HCT116 (cell line): ENCODE measurements around the gene SPDYE2B. TPM values are rescaled to one million over a fixed set of nuclear protein-coding genes. Genes with fewer than 3 reads are reported as not detected.
A peak's percentile ranks its signal among the peaks of the same experiment; 100 is the strongest.
"Not testable (repeated sequence)": the region's sequence is repeated elsewhere in the genome, so short reads cannot be mapped to it uniquely, and the experiment has no call there.

ENCODE experiments used
- ATAC-seq: fragments of 200-7000 bp; cut with Tn5 transposase; 2 replicates; pipeline ENCODE4 v1.9.1; 2020; ENCODE audit warnings: mild to moderate bottlenecking, moderate library complexity
- BruUV-seq: library from RNA; stranded (reverse); fragments of 400-500 nt; replicated peaks from 2 replicates; lab custom pipeline; 2021; lab: Mats Ljungman, UMichigan
- CTCF ChIA-PET: fragments of 300-600 bp; sonication (Branson Sonifier 250); formaldehyde crosslinking; loops from one replicate; lab custom pipeline; 2021; ENCODE audit warnings: antibody characterized with exemption; lab: Charles Lee
- POLR2A ChIA-PET: fragments of 300-600, 350-600 bp; sonication (Branson Sonifier 250); formaldehyde crosslinking; loops from one replicate; lab custom pipeline; 2021; ENCODE audit warnings: antibody characterized with exemption; lab: Charles Lee
- RAD21 ChIA-PET, 2 experiments: fragments of 300-600 bp; sonication (Branson Sonifier 250); formaldehyde crosslinking; loops; one replicate each; lab custom pipeline; 2023; ENCODE audit warnings: low total read pairs in 2 of 2; ENCODE audit not compliant: uncharacterized antibody in 2 of 2, unreplicated experiment in 2 of 2, low non-redundant PET in 1 of 2; lab: Charles Lee
- DNase-seq: peaks from one replicate; pipeline ENCODE4 v3.0.0-alpha.2; 2010; ENCODE audit warnings: low read depth, low spot score
- H2AFZ ChIP-seq: fragments of 200-600 bp; shearing (Covaris generic), sonication (generic); 2 replicates; pipeline ENCODE4 v1.6.1; 2017; ENCODE audit warnings: low read depth, mixed run types, mixed read lengths, antibody characterized with exemption, low read length; ENCODE audit not compliant: poor library complexity, severe bottlenecking
- H3K27ac ChIP-seq: 2 replicates; pipeline ENCODE4 v1.5.1; 2012; ENCODE audit warnings: low read depth, low read length
- H3K27me3 ChIP-seq: fragments of 200-600 bp; sonication (generic); 2 replicates; pipeline ENCODE4 v1.6.1; 2016; ENCODE audit warnings: mixed run types, low read length, mixed read lengths; ENCODE audit not compliant: insufficient read depth
- H3K36me3 ChIP-seq, 2 experiments: fragments of 200-500 bp in 1 of 2; fragments of 200-600 bp in 1 of 2; sonication (Bioruptor generic) in 1 of 2; sonication (generic) in 1 of 2; 2 replicates each; pipeline versions ENCODE4 v1.5.1 to v1.6.1; 2014 to 2016; ENCODE audit warnings: low read length in 2 of 2, inconsistent platforms in 1 of 2, mixed read lengths in 1 of 2, mixed run types in 1 of 2; ENCODE audit not compliant: insufficient read depth in 2 of 2, control insufficient read depth in 1 of 2
- H3K4me1 ChIP-seq, 2 experiments: fragments of 200-600 bp in 1 of 2; sonication (generic) in 1 of 2; 2 replicates each; pipeline versions ENCODE4 v1.5.1 to v1.6.1; 2012 to 2017; ENCODE audit warnings: low read length in 2 of 2, inconsistent platforms in 1 of 2, mild to moderate bottlenecking in 1 of 2, mixed read lengths in 1 of 2, mixed run types in 1 of 2, moderate library complexity in 1 of 2; ENCODE audit not compliant: insufficient read depth in 2 of 2, control insufficient read depth in 1 of 2
- H3K4me2 ChIP-seq: fragments of 200-600 bp; sonication (generic); 2 replicates; pipeline ENCODE4 v1.6.1; 2017; ENCODE audit warnings: mixed run types, low read length, mixed read lengths
- H3K4me3 ChIP-seq, 2 experiments: fragments of 200-600 bp in 1 of 2; sonication (generic) in 1 of 2; replicated peaks in 1 of 2; 2 replicates each; pipeline ENCODE4 v1.5.1; 2011 to 2016; ENCODE audit warnings: low read length in 2 of 2, control low read depth in 1 of 2, low read depth in 1 of 2, mild to moderate bottlenecking in 1 of 2, mixed read lengths in 1 of 2, mixed run types in 1 of 2
- H3K79me2 ChIP-seq: fragments of 200-600 bp; sonication (generic); 2 replicates; pipeline ENCODE4 v1.6.1; 2017; ENCODE audit warnings: mild to moderate bottlenecking, mixed run types, low read length, moderate library complexity, mixed read lengths; ENCODE audit not compliant: insufficient read depth
- H3K9ac ChIP-seq: fragments of 200-600 bp; sonication (generic); 2 replicates; pipeline ENCODE4 v1.6.1; 2016; ENCODE audit warnings: low read length, mixed read lengths
- H3K9me2 ChIP-seq: fragments of 200-600 bp; sonication (generic), shearing (Covaris generic); 2 replicates; pipeline ENCODE4 v1.6.1; 2017; ENCODE audit warnings: mixed run types, mild to moderate bottlenecking, moderate library complexity; ENCODE audit not compliant: insufficient read depth
- H3K9me3 ChIP-seq, 2 experiments: fragments of 200-500 bp in 1 of 2; fragments of 200-600 bp in 1 of 2; sonication (Bioruptor generic) in 1 of 2; sonication (generic) in 1 of 2; 2 replicates each; pipeline ENCODE4 v1.6.1; 2014 to 2017; ENCODE audit warnings: low read length in 2 of 2, mixed read lengths in 2 of 2, inconsistent platforms in 1 of 2, low read depth in 1 of 2, mild to moderate bottlenecking in 1 of 2, mixed run types in 1 of 2, moderate library complexity in 1 of 2; ENCODE audit not compliant: control insufficient read depth in 1 of 2, insufficient read depth in 1 of 2
- H4K20me1 ChIP-seq: fragments of 200-600 bp; sonication (generic), shearing (Covaris generic); 2 replicates; pipeline ENCODE4 v1.6.1; 2017; ENCODE audit warnings: mixed run types, mild to moderate bottlenecking, moderate library complexity; ENCODE audit not compliant: insufficient read depth
- intact Hi-C: fragments of 100-400 bp; cut with micrococcal nuclease; formaldehyde crosslinking; loops from 2 replicates; pipeline ENCODE4 v1.10.0; 2022
- total RNA-seq: library from RNA; stranded (reverse); gene quantifications from one replicate; pipeline ENCODE4 v1.2.1, GENCODE V29; 2021; ENCODE audit not compliant: unreplicated experiment

The SPDYE2B gene
- total RNA-seq, 1 experiment from 2014 or later, result not detected

DNA sequence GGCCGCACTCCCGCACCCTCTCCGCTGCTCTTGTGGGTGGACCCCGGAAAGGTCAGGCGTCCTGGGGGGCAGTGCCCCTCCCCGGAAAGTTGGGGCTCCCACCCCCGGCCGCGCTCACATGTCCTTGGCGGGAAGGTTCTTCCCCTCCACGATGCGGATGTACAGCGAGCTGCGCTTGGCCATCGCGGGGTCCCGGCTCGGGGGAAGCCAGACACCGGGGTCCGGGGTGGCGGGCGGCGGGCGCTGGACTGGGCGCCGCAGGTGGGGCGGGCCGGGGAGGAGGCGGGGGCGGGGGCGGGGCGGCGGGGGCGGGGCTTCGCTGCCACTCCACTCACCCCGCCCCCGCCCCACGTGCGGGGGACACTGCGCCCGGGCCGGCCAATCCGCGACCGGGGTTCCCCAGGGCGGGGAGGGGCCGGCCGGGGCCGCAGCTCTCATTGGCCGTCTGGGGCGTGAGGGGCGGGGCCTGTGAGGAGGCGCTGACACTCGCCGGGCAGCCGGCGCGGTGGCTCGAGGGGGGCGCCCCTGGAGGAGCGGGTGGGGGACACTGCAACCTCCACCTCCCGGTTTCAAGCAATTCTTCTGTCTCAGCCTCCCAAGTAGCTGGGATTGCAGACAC is 33.5 kb upstream of the SPDYE2B start, which contains the start of gene RASA4:
Gene RASA4 (minus strand): TSS at position 250 of the 619 bp plus-strand sequence. CDS start 67 bp downstream, at position 183.
- H2AFZ ChIP-seq, POLR2A ChIA-PET, CTCF ChIA-PET, H3K9me2 ChIP-seq, H3K27me3 ChIP-seq, H3K27ac ChIP-seq, H3K9ac ChIP-seq, RAD21 ChIA-PET, H3K4me2 ChIP-seq, H4K20me1 ChIP-seq, H3K36me3 ChIP-seq, H3K79me2 ChIP-seq, H3K9me3 ChIP-seq, BruUV-seq, intact Hi-C loops, DNase-seq, H3K4me1 ChIP-seq: not testable (repeated sequence)
- H3K4me3 ChIP-seq, result 0 out of 4 replicates have a peak within 1 kb of the TSS, but pooled peaks of 1 of the 2 experiments have one; percentile 16
- ATAC-seq, result peak; percentile 98

DNA sequence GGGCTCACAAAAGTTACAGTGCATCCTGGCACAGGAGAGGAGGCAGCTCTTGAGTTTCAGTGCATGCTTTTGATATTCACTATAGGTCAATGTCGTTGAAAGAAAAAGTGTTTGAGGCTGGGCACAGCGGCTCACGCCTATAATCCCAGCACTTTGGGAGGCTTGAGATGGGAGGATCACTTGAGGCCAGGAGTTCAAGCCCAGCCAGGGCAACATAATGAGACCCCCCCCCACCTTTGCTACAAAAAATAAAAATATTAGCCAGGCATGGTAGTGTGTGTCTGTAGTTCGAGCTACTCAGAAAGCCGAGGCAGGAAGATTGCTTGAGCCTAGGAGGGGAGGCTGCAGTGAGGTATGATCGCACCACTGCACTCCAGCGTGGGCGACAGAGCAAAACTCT is 32.0 kb upstream of the SPDYE2B start:
- POLR2A ChIA-PET, BruUV-seq, CTCF ChIA-PET, intact Hi-C loops, H3K4me2 ChIP-seq, ATAC-seq, H3K9me2 ChIP-seq, DNase-seq, H3K36me3 ChIP-seq, H3K9ac ChIP-seq, H4K20me1 ChIP-seq, H3K27ac ChIP-seq, H3K4me1 ChIP-seq, H3K4me3 ChIP-seq, H2AFZ ChIP-seq, H3K79me2 ChIP-seq, H3K27me3 ChIP-seq, H3K9me3 ChIP-seq, RAD21 ChIA-PET: not testable (repeated sequence)

DNA sequence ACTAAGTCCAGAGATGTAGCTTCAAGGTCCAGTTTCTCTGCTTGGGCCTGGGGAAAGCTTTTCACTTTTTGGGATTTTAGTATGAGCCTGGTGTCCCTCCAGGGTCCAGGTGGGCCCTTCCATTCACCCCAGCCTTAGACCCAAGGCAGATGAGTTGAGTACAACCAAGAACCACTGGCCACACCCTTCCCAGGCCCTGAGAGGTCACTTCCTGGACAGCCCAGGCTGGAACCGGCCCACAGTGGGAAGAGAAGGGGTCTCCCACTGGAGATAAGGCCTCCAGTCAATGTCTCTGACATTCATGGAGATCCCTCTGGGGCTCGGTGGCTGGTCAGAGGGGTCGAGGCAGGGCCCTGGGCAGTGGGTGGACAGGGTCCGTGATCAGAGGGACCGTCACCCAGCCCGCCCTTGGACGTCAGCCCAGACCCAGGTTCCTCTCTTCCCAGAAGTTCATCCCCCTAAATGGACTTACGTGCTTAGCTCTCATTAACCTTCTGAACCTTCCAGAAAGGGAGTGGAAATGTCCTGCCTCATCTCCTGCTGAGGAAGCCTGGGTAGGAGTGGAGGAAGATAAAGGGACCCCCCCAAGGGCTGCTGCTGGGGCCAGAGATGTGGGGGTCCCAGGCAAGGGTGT is 22.7 kb upstream of the SPDYE2B start:
- H3K27ac ChIP-seq, ATAC-seq, H3K9me3 ChIP-seq, DNase-seq, H3K4me3 ChIP-seq, H3K36me3 ChIP-seq, H3K4me1 ChIP-seq, H4K20me1 ChIP-seq, H3K4me2 ChIP-seq, H3K79me2 ChIP-seq, H3K9ac ChIP-seq, BruUV-seq, H3K9me2 ChIP-seq, CTCF ChIA-PET, H3K27me3 ChIP-seq, intact Hi-C loops, RAD21 ChIA-PET, POLR2A ChIA-PET, H2AFZ ChIP-seq: not testable (repeated sequence)

DNA sequence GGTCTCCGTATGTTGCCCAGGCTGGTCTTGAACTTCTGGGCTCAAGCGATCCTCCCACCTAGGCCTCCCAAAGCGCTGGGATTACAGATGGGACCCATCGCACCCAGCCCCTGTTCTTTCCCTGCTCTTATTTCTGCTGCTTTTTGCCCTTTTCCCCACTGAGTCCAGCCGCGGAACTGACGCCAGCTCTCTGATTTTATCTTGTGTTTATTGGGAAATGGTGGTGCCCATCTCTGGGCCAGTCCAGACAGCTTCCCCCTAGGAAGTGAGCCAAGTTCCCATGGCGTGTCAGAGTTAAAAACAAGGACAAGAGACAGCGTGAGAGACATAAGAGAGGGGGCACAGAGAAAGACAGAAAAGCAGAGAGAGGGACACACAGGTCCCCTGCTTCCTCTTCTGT is 19.5 kb upstream of the SPDYE2B start:
- H3K36me3 ChIP-seq, H4K20me1 ChIP-seq, H3K27me3 ChIP-seq, BruUV-seq, H3K9me2 ChIP-seq, RAD21 ChIA-PET, H3K4me3 ChIP-seq, H2AFZ ChIP-seq, H3K9ac ChIP-seq, DNase-seq, POLR2A ChIA-PET, H3K79me2 ChIP-seq, ATAC-seq, intact Hi-C loops, H3K4me2 ChIP-seq, H3K27ac ChIP-seq, CTCF ChIA-PET, H3K4me1 ChIP-seq, H3K9me3 ChIP-seq: not testable (repeated sequence)
